ENCODE results near the gene HDX.
"Not testable (repeated sequence)": the region's sequence is repeated elsewhere in the genome, so short reads cannot be mapped to it uniquely, and the experiment has no call there.

Gene HDX

GRCh38 chrX:84501798-84502628 is at the start of gene HDX:
Gene HDX (minus strand): TSS chrX:84502453. CDS start chrX:84475397, 27,056 bp downstream.
- DNase-seq (ENCODE audit: low spot score): no peak

GRCh38 chrX:84541315-84541714 is 39.1 kb upstream of the HDX start:
- not testable (repeated sequence) for DNase-seq (ENCODE audit: low spot score)

- DNase-seq (ENCODE audit: low spot score): not testable (repeated sequence)
Measured at GRCh38 chrX:84537627-84538026, 35.4 kb upstream of the HDX start.

GRCh38 chrX:84488426-84488825 is 13.8 kb downstream of the HDX start:
- no peak for DNase-seq (ENCODE audit: low spot score)

GRCh38 chrX:84487365-84488353 is 14.6 kb downstream of the HDX start:
- no peak for DNase-seq (ENCODE audit: low spot score)

- DNase-seq (ENCODE audit: low spot score): no peak
Measured at GRCh38 chrX:84479086-84479485, 23.2 kb downstream of the HDX start.

GRCh38 chrX:84477114-84477513 is 25.1 kb downstream of the HDX start:
- DNase-seq (ENCODE audit: low spot score): no peak

- DNase-seq (ENCODE audit: low spot score): no peak
Measured at GRCh38 chrX:84475596-84475995, 26.7 kb downstream of the HDX start.

- DNase-seq (ENCODE audit: low spot score): no peak
Measured at GRCh38 chrX:84475101-84475500, 27.2 kb downstream of the HDX start.

GRCh38 chrX:84469226-84469625 is 33.0 kb downstream of the HDX start:
- DNase-seq (ENCODE audit: low spot score): no peak

- DNase-seq (ENCODE audit: low spot score): no peak
Measured at GRCh38 chrX:84467898-84468297, 34.4 kb downstream of the HDX start.

GRCh38 chrX:84453351-84454246 is 48.7 kb downstream of the HDX start:
- DNase-seq (ENCODE audit: low spot score): no peak

- DNase-seq (ENCODE audit: low spot score): no peak
Measured at GRCh38 chrX:84441143-84441542, 61.1 kb downstream of the HDX start.

- no peak for DNase-seq (ENCODE audit: low spot score)
Measured at GRCh38 chrX:84415140-84415539, 87.1 kb downstream of the HDX start.

GRCh38 chrX:84363663-84364062 is 138.6 kb downstream of the HDX start:
- DNase-seq (ENCODE audit: low spot score): no peak

- DNase-seq (ENCODE audit: low spot score): no peak
Measured at GRCh38 chrX:84363051-84363450, 139.2 kb downstream of the HDX start.

- no peak for DNase-seq (ENCODE audit: low spot score)
Measured at GRCh38 chrX:84362184-84362838, 139.9 kb downstream of the HDX start.

GRCh38 chrX:84358271-84358670 is 144.0 kb downstream of the HDX start:
- no peak for DNase-seq (ENCODE audit: low spot score)

GRCh38 chrX:84357296-84357695 is 145.0 kb downstream of the HDX start:
- no peak for DNase-seq (ENCODE audit: low spot score)

GRCh38 chrX:84340968-84341367 is 161.3 kb downstream of the HDX start:
- no peak for DNase-seq (ENCODE audit: low spot score)

All from LoVo (cell line).